Measurements from ENCODE around the gene OTOA. TPM values are rescaled to one million over a fixed set of nuclear protein-coding genes. Genes with fewer than 3 reads are reported as not detected.
"Not testable (repeated sequence)": the region's sequence is repeated elsewhere in the genome, so short reads cannot be mapped to it uniquely, and the experiment has no call there.

Gene OTOA
- total and polyA plus RNA-seq, 2 donors (not counting 3 experiments of a cell fraction or from before 2014, with no cell fraction given) = 0.22 TPM; not detected in 1

DNA sequence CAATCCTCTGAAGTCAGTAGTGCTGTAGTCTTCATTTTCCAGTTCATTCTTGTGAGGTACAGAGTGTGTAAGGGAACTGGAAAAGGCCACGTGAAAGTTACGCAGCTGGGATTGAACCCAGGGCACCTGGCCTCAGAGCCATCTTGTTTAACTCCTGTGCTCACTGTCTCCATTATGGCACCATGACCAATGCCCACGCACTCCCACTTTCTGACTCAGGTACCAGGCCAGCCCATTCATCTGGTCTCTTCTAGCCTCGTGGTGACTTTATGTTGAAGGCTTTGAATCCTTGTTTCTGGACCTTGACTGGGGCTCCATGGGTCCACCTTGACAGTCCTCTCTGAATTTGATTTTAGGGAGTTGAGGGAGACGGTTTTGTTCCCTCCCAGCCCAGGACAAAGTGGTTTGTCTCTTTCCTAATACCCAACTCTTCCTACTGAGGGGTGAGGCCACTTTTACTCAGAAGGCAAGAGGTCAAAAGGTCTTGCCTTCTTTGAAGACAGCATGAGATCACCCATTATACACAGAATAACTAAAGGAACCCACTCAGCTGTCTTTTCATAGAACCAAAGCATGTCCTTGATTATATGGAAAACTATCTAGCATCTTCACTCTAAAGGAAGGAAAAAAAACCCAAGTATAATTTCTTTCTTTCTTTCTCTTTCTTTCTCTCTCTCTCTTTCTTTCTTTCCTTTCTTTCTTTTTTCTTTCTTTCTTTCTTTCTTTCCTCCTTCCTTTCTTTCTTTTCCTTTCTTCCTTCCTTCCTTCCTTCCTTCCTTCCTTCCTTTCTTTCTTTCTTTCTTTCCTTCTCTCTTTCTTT lies 50.0 kb downstream of the OTOA start:
- Histone ChIP-seq H3K4me1 (ENCODE audit: control insufficient read depth, extremely low read depth, insufficient read depth, low read length) (no peaks in the 10 kb centered on the region), H3K27ac (ENCODE audit: insufficient read depth, low read depth, low read length) (no peak overlapping the region), H3K27me3 (ENCODE audit: control insufficient read depth in 2 of 2, insufficient read depth in 2 of 2, low read length in 2 of 2) (no peaks in the 10 kb centered on the region), H3K4me2 (ENCODE audit: insufficient read depth, low read length) (no peak overlapping the region), H4K20me1 (replicated peaks; ENCODE audit: control insufficient read depth, extremely low read depth, insufficient read depth, low read length) (no peaks in the 10 kb centered on the region), H3K9me1 (replicated peaks; ENCODE audit: control insufficient read depth, extremely low read depth, insufficient read depth, low read length) (no peaks in the 10 kb centered on the region), H2AFZ (ENCODE audit: low read depth, low read length) (no peak overlapping the region), H3K9me3 (replicated peaks; ENCODE audit: control insufficient read depth, insufficient read depth, low read length) (no peaks in the 10 kb centered on the region), H3K79me2 (ENCODE audit: control insufficient read depth, insufficient read depth, low read length) (no peaks in the 10 kb centered on the region), H3K9ac (replicated peaks; ENCODE audit: extremely low read depth, insufficient read depth, low read length) (no peak overlapping the region), H3K4me3 (replicated peaks in 1 of 3; ENCODE audit: insufficient read depth in 1 of 3, low read depth in 1 of 3, low read length in 3 of 3) (no peak overlapping the region), H3K36me3 (ENCODE audit: control insufficient read depth in 2 of 2, extremely low read depth in 1 of 2, insufficient read depth in 2 of 2, low read length in 2 of 2) (no peaks in the 10 kb centered on the region)
- intact Hi-C loops (cut with micrococcal nuclease) (no loop called here), dilution Hi-C loops (cut with MboI; ENCODE audit: extremely low pct_ligation_motif_present, low sequenced_read_pairs) (no loop called here)
- ChIA-PET CTCF (interaction anchor here (1.4 kb wide), 1 partner anchor 56 kb away, joined by 4 read pairs; no protein-coding TSS in a partner anchor), POLR2A (no interaction called here)
- FAIRE-seq (no peak), DNase-seq (ENCODE audit: low read depth, low spot score) (no peak)
- TF ChIP-seq MYC (IDR thresholded peaks at IDR 0.05; ENCODE audit: low read depth, low read length) (no peak), JUN (IDR thresholded peaks at IDR 0.05; ENCODE audit: borderline replicate concordance, insufficient read depth, insufficient read length, low read depth) (no peak), FOS (IDR thresholded peaks at IDR 0.05; ENCODE audit: borderline replicate concordance, insufficient read depth, low read length) (no peak), POLR2A (IDR thresholded peaks at IDR 0.05; ENCODE audit: low read depth, low read length) (no peak), EZH2 (IDR thresholded peaks at IDR 0.05; ENCODE audit: borderline replicate concordance, low read depth, low read length, severe bottlenecking) (no peak), POLR2AphosphoS5 (IDR thresholded peaks at IDR 0.05; ENCODE audit: insufficient read depth, low read depth, low read length) (no peak)
- TF ChIP-seq, protein P1, sequence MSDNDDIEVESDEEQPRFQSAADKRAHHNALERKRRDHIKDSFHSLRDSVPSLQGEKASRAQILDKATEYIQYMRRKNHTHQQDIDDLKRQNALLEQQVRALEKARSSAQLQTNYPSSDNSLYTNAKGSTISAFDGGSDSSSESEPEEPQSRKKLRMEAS (IDR thresholded peaks at IDR 0.05; ENCODE audit: insufficient read depth, insufficient read length) = no peak
- no TSS peak for BruUV-seq (replicated peaks)

DNA sequence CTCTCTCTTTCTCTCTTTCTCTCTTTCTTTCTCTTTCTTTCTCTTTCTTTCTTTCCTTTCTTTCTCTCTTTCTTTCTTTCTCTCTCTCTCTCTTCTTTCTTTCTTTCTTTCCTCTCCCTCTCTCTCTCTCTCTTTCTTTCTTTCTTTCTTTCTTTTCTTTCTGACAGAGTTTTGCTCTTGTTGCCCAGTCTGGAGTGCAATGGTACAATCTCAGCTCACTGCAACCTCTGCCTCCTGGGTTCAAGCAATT lies 50.5 kb downstream of the OTOA start:
- POLR2A ChIA-PET; H3K79me2 ChIP-seq (ENCODE audit: control insufficient read depth, insufficient read depth, low read length); DNase-seq (ENCODE audit: low read depth, low spot score); H3K36me3 ChIP-seq (ENCODE audit: control insufficient read depth in 2 of 2, extremely low read depth in 1 of 2, insufficient read depth in 2 of 2, low read length in 2 of 2); dilution Hi-C loops (cut with MboI; ENCODE audit: extremely low pct_ligation_motif_present, low sequenced_read_pairs); H3K9me1 ChIP-seq (replicated peaks; ENCODE audit: control insufficient read depth, extremely low read depth, insufficient read depth, low read length); H4K20me1 ChIP-seq (replicated peaks; ENCODE audit: control insufficient read depth, extremely low read depth, insufficient read depth, low read length); H3K9ac ChIP-seq (replicated peaks; ENCODE audit: extremely low read depth, insufficient read depth, low read length); CTCF ChIA-PET; H3K4me3 ChIP-seq (replicated peaks in 1 of 3; ENCODE audit: insufficient read depth in 1 of 3, low read depth in 1 of 3, low read length in 3 of 3); H3K27ac ChIP-seq (ENCODE audit: insufficient read depth, low read depth, low read length); FAIRE-seq; H2AFZ ChIP-seq (ENCODE audit: low read depth, low read length); H3K4me1 ChIP-seq (ENCODE audit: control insufficient read depth, extremely low read depth, insufficient read depth, low read length); H3K4me2 ChIP-seq (ENCODE audit: insufficient read depth, low read length); BruUV-seq (replicated peaks); intact Hi-C loops (cut with micrococcal nuclease); H3K9me3 ChIP-seq (replicated peaks; ENCODE audit: control insufficient read depth, insufficient read depth, low read length); H3K27me3 ChIP-seq (ENCODE audit: control insufficient read depth in 2 of 2, insufficient read depth in 2 of 2, low read length in 2 of 2): not testable (repeated sequence)

All from endothelial cell of umbilical vein (primary cell).